Measurements from ENCODE around the gene POLG2. TPM values are rescaled to one million over a fixed set of nuclear protein-coding genes. Genes with fewer than 3 reads are reported as not detected.

POLG2 gene
- total RNA-seq, 2 experiments from 2014 or later, result 22.9 to 51.1 TPM

GRCh38 chr17:64491034-64491860 lies 5.6 kb downstream of the POLG2 start:
- ChIA-PET CTCF (ENCODE audit: unreplicated experiment) (interaction anchor here (1.1 kb wide), 1 partner anchor 70 kb away, joined by 8 read pairs; no protein-coding TSS in a partner anchor), POLR2A (interaction anchor here (0.6 to 0.7 kb wide), 2 partner anchors 9 kb away, joined by 3 read pairs; no protein-coding TSS in a partner anchor)
- peaks cover 14% of the 10 kb centered on the region for H3K4me1 ChIP-seq (ENCODE audit: insufficient read depth, low read length, poor library complexity, severe bottlenecking)
- peaks cover 5% of the 10 kb centered on the region; the same call in 1 of the 2 replicates for H4K20me1 ChIP-seq (ENCODE audit: insufficient read depth, low read length)
- H3K4me3 ChIP-seq (ENCODE audit: low read depth, low read length, poor library complexity, severe bottlenecking), result no peak overlapping the region
- H2AFZ ChIP-seq (ENCODE audit: low read length), result no peak overlapping the region
- peak; percentile 52 for DNase-seq (ENCODE audit: low spot score)
- intact Hi-C loops (cut with micrococcal nuclease; ENCODE audit: unreplicated experiment), result loop anchor here (1.0 kb wide), 1 partner anchor 71 kb away; no protein-coding TSS in a partner anchor
- H3K27ac ChIP-seq (ENCODE audit: low read depth, low read length, poor library complexity, severe bottlenecking), result no peak overlapping the region
- no peaks in the 10 kb centered on the region; the same call in 1 of the 2 replicates for H3K9me3 ChIP-seq (ENCODE audit: low read length)
- H3K9me2 ChIP-seq (ENCODE audit: insufficient read depth, low read length), result no peaks in the 10 kb centered on the region
- TF ChIP-seq, protein P1, sequence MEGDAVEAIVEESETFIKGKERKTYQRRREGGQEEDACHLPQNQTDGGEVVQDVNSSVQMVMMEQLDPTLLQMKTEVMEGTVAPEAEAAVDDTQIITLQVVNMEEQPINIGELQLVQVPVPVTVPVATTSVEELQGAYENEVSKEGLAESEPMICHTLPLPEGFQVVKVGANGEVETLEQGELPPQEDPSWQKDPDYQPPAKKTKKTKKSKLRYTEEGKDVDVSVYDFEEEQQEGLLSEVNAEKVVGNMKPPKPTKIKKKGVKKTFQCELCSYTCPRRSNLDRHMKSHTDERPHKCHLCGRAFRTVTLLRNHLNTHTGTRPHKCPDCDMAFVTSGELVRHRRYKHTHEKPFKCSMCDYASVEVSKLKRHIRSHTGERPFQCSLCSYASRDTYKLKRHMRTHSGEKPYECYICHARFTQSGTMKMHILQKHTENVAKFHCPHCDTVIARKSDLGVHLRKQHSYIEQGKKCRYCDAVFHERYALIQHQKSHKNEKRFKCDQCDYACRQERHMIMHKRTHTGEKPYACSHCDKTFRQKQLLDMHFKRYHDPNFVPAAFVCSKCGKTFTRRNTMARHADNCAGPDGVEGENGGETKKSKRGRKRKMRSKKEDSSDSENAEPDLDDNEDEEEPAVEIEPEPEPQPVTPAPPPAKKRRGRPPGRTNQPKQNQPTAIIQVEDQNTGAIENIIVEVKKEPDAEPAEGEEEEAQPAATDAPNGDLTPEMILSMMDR (conservative IDR thresholded peaks at IDR 0.05; ENCODE audit: low read length), result peak; percentile 81
- no peak for TF ChIP-seq EZH2phosphoT487 (IDR thresholded peaks at IDR 0.05; ENCODE audit: borderline replicate concordance, low read depth, low read length)
- no TSS peak for BruUV-seq (replicated peaks)
- H3K4me2 ChIP-seq (ENCODE audit: low read length), result no peak overlapping the region
- H3K79me2 ChIP-seq (ENCODE audit: insufficient read depth, low read depth, low read length), result peaks cover 52% of the 10 kb centered on the region
- peaks cover 84% of the 10 kb centered on the region for H3K36me3 ChIP-seq (ENCODE audit: insufficient read depth, low read length)

- H3K4me3 ChIP-seq (ENCODE audit: low read depth, low read length, poor library complexity, severe bottlenecking), result no peak overlapping the region
- H3K4me1 ChIP-seq (ENCODE audit: insufficient read depth, low read length, poor library complexity, severe bottlenecking), result peaks cover 7% of the 10 kb centered on the region
- no peaks in the 10 kb centered on the region; the same call in 1 of the 2 replicates for H3K9me3 ChIP-seq (ENCODE audit: low read length)
- H3K4me2 ChIP-seq (ENCODE audit: low read length), result no peak overlapping the region
- H3K36me3 ChIP-seq (ENCODE audit: insufficient read depth, low read length), result peaks cover 99% of the 10 kb centered on the region
- BruUV-seq (replicated peaks), result no TSS peak
- ChIA-PET POLR2A (interaction anchor here (1.0 kb wide), 1 partner anchor 13 kb away, joined by 3 read pairs; no protein-coding TSS in a partner anchor), CTCF (ENCODE audit: unreplicated experiment) (no interaction called here)
- no peak overlapping the region for H2AFZ ChIP-seq (ENCODE audit: low read length)
- no peak for DNase-seq (ENCODE audit: low spot score)
- no peak overlapping the region for H3K27ac ChIP-seq (ENCODE audit: low read depth, low read length, poor library complexity, severe bottlenecking)
- H3K79me2 ChIP-seq (ENCODE audit: insufficient read depth, low read depth, low read length), result peaks cover 22% of the 10 kb centered on the region; the same call in 1 of the 2 replicates
- intact Hi-C loops (cut with micrococcal nuclease; ENCODE audit: unreplicated experiment), result no loop called here
- TF ChIP-seq, protein P1 (conservative IDR thresholded peaks at IDR 0.05; ENCODE audit: low read length), result no peak
- no peaks in the 10 kb centered on the region for H4K20me1 ChIP-seq (ENCODE audit: insufficient read depth, low read length)
- H3K9me2 ChIP-seq (ENCODE audit: insufficient read depth, low read length), result no peaks in the 10 kb centered on the region
Observed at GRCh38 chr17:64488301-64488700, 8.6 kb downstream of the POLG2 start.

GRCh38 chr17:64484380-64484779 lies 12.5 kb downstream of the POLG2 start:
- H3K27ac ChIP-seq (ENCODE audit: low read depth, low read length, poor library complexity, severe bottlenecking), result no peak overlapping the region
- H3K4me1 ChIP-seq (ENCODE audit: insufficient read depth, low read length, poor library complexity, severe bottlenecking), result no peaks in the 10 kb centered on the region
- no peaks in the 10 kb centered on the region for H4K20me1 ChIP-seq (ENCODE audit: insufficient read depth, low read length)
- no peaks in the 10 kb centered on the region for H3K79me2 ChIP-seq (ENCODE audit: insufficient read depth, low read depth, low read length)
- H3K4me3 ChIP-seq (ENCODE audit: low read depth, low read length, poor library complexity, severe bottlenecking), result no peak overlapping the region
- ChIA-PET CTCF (ENCODE audit: unreplicated experiment) (no interaction called here), POLR2A (interaction anchor here (0.7 to 1.3 kb wide), 2 partner anchors 12 to 35 kb away, joined by 3 read pairs; partner anchors contain the start of gene POLG2)
- H3K4me2 ChIP-seq (ENCODE audit: low read length), result no peak overlapping the region
- H3K36me3 ChIP-seq (ENCODE audit: insufficient read depth, low read length), result peaks cover 93% of the 10 kb centered on the region
- intact Hi-C loops (cut with micrococcal nuclease; ENCODE audit: unreplicated experiment), result no loop called here
- no peak overlapping the region for H2AFZ ChIP-seq (ENCODE audit: low read length)
- no peak for DNase-seq (ENCODE audit: low spot score)
- no peaks in the 10 kb centered on the region for H3K9me3 ChIP-seq (ENCODE audit: low read length)
- H3K9me2 ChIP-seq (ENCODE audit: insufficient read depth, low read length), result no peaks in the 10 kb centered on the region
- TF ChIP-seq, protein P1 (conservative IDR thresholded peaks at IDR 0.05; ENCODE audit: low read length), result no peak
- no peak for TF ChIP-seq EZH2phosphoT487 (IDR thresholded peaks at IDR 0.05; ENCODE audit: borderline replicate concordance, low read depth, low read length)
- no TSS peak for BruUV-seq (replicated peaks)

Data from OCI-LY7 (cell line).